GM18526 (cell line): ENCODE results near the gene CENPM.

Experiments
- POLR2A ChIP-seq: IDR thresholded peaks from 3 replicates; pipeline ENCODE4 v1.6.1; 2011; ENCODE audit not compliant: insufficient read length; ENCODE audit errors: extremely low read depth

CENPM gene

GRCh38 chr22:41974691-41975290 lies 27.8 kb upstream of the CENPM start:
- no peak for TF ChIP-seq POLR2A

GRCh38 chr22:41971431-41971830 lies 24.5 kb upstream of the CENPM start:
- TF ChIP-seq POLR2A: no peak

GRCh38 chr22:41970601-41971000 lies 23.6 kb upstream of the CENPM start:
- no peak for TF ChIP-seq POLR2A

- TF ChIP-seq POLR2A: no peak
Measured at GRCh38 chr22:41969110-41969646, 22.2 kb upstream of the CENPM start, which contains the start of gene SEPTIN3. Gene SEPTIN3, plus strand, starts transcription at chr22:41969443. Its CDS starts 2,050 bp downstream, at chr22:41971493.

- TF ChIP-seq POLR2A: no peak
Measured at GRCh38 chr22:41968601-41969000, 21.6 kb upstream of the CENPM start.

- TF ChIP-seq POLR2A: no peak
Measured at GRCh38 chr22:41966607-41967240, 19.8 kb upstream of the CENPM start.

- no peak for TF ChIP-seq POLR2A
Measured at GRCh38 chr22:41966225-41966606, 19.3 kb upstream of the CENPM start.

- no peak for TF ChIP-seq POLR2A
Measured at GRCh38 chr22:41964112-41964491, 17.1 kb upstream of the CENPM start.

- no peak for TF ChIP-seq POLR2A
Measured at GRCh38 chr22:41963453-41964111, 16.6 kb upstream of the CENPM start.

- TF ChIP-seq POLR2A: no peak
Measured at GRCh38 chr22:41957941-41958556, 11.1 kb upstream of the CENPM start.

- TF ChIP-seq POLR2A: no peak
Measured at GRCh38 chr22:41952713-41953112, 5.8 kb upstream of the CENPM start.

- no peak for TF ChIP-seq POLR2A
Measured at GRCh38 chr22:41951898-41952474, 5.0 kb upstream of the CENPM start, which contains the start of gene SMIM45. Gene SMIM45, plus strand, starts transcription at chr22:41952150.

GRCh38 chr22:41949297-41949965 lies 2.5 kb upstream of the CENPM start:
- no peak for TF ChIP-seq POLR2A

GRCh38 chr22:41948142-41948541 lies 1.2 kb upstream of the CENPM start:
- no peak for TF ChIP-seq POLR2A
